HepG2 (cell line): Measurements from ENCODE around the gene SRP14. TPM values are rescaled to one million over a fixed set of nuclear protein-coding genes. Genes with fewer than 3 reads are reported as not detected.

Experiments used
- ATAD3A ChIP-seq: sonication (generic); formaldehyde crosslinking; IDR thresholded peaks from 2 replicates; pipeline ENCODE4 v1.4.0; 2020; ENCODE audit warnings: missing genetic modification reagents
- DMAP1 ChIP-seq: IDR thresholded peaks from 2 replicates; pipeline ENCODE4 v1.6.1; 2016
- E2F1 ChIP-seq: sonication (generic); formaldehyde crosslinking; IDR thresholded peaks from 2 replicates; pipeline ENCODE4 v1.5.0; 2020; ENCODE audit warnings: missing genetic modification reagents
- FOXK2 ChIP-seq: fragments of 450-650 bp; IDR thresholded peaks from 2 replicates; pipeline ENCODE4 v1.6.1; 2016
- HOXA5 ChIP-seq: sonication (generic); formaldehyde crosslinking; IDR thresholded peaks from 2 replicates; pipeline ENCODE4 v1.4.0; 2020; ENCODE audit warnings: missing genetic modification reagents
- KAT2B ChIP-seq: fragments of 150-350 bp; IDR thresholded peaks from 2 replicates; pipeline ENCODE4 v1.6.1; 2014; ENCODE audit warnings: low read depth, low read length, borderline replicate concordance
- NCOA5 ChIP-seq: sonication (generic); formaldehyde crosslinking; IDR thresholded peaks from 2 replicates; pipeline ENCODE4 v1.4.0; 2020; ENCODE audit warnings: missing genetic modification reagents
- NR2F6 ChIP-seq, 2 experiments: IDR thresholded peaks; 2 replicates each; pipeline ENCODE4 v1.6.1; 2016; ENCODE audit warnings: antibody characterized with exemption in 1 of 2, mild to moderate bottlenecking in 1 of 2
- PPARG ChIP-seq: conservative IDR thresholded peaks from 2 replicates; pipeline ENCODE4 v1.6.1; 2016; ENCODE audit warnings: missing biosample characterization, missing genetic modification reagents
- RXRB ChIP-seq: IDR thresholded peaks from 2 replicates; pipeline ENCODE4 v1.6.1; 2016; ENCODE audit warnings: borderline replicate concordance, missing genetic modification reagents, missing compliant biosample characterization
- TFDP1 ChIP-seq: IDR thresholded peaks from 2 replicates; pipeline ENCODE4 v1.6.1; 2016; ENCODE audit warnings: missing compliant biosample characterization, missing genetic modification reagents, borderline replicate concordance
- THAP11 ChIP-seq: IDR thresholded peaks from 2 replicates; pipeline ENCODE4 v1.6.1; 2016; ENCODE audit warnings: missing biosample characterization, missing genetic modification reagents
- THAP7 ChIP-seq: sonication (generic); formaldehyde crosslinking; IDR thresholded peaks from 2 replicates; pipeline ENCODE4 v1.8.1; 2023; ENCODE audit warnings: mild to moderate bottlenecking, missing genetic modification reagents
- ZC3H4 ChIP-seq: sonication (generic); formaldehyde crosslinking; IDR thresholded peaks from 2 replicates; pipeline ENCODE4 v1.4.0; 2020; ENCODE audit warnings: missing genetic modification reagents, borderline replicate concordance
- ZNF280D ChIP-seq: sonication (generic); formaldehyde crosslinking; IDR thresholded peaks from 2 replicates; pipeline ENCODE4 v1.5.1; 2020; ENCODE audit warnings: mild to moderate bottlenecking, missing genetic modification reagents
- ZNF335 ChIP-seq: sonication (generic); formaldehyde crosslinking; IDR thresholded peaks from 2 replicates; pipeline ENCODE4 v1.4.0; 2020; ENCODE audit warnings: missing genetic modification reagents
- ZNF546 ChIP-seq: sonication (generic); formaldehyde crosslinking; conservative IDR thresholded peaks from 2 replicates; pipeline ENCODE4 v1.8.1; 2023; ENCODE audit warnings: mild to moderate bottlenecking, missing genetic modification reagents
- ZNF761 ChIP-seq: sonication (generic); formaldehyde crosslinking; conservative IDR thresholded peaks from 2 replicates; pipeline ENCODE4 v1.4.0; 2020; ENCODE audit warnings: mild to moderate bottlenecking, missing genetic modification reagents
- ZUFSP ChIP-seq: sonication (generic); formaldehyde crosslinking; IDR thresholded peaks from 2 replicates; pipeline ENCODE4 v1.9.0; 2021; ENCODE audit warnings: missing genetic modification reagents, mild to moderate bottlenecking, borderline replicate concordance
- polyA plus RNA-seq, 8 experiments: library from polyadenylated mRNA; depleted of rRNA in 3 of 8; stranded (reverse) in 7 of 8; unstranded in 1 of 8; fragments of >200 nt; fragmentation: Illumina TruSeq in 4 of 8; extraction: Trizol in 4 of 8; gene quantifications; 2 replicates each; pipeline versions ENCODE4 v1.2.1 to v1.2.3, GENCODE V29; 2011 to 2016; ENCODE audit warnings: low read depth in 4 of 8, missing spikeins in 1 of 8, mixed read lengths in 1 of 8; ENCODE audit not compliant: insufficient read depth in 1 of 8
- total RNA-seq, 5 experiments: library from RNA; depleted of rRNA; stranded (reverse); fragments of >200 nt; fragmentation: Illumina TruSeq; extraction: Trizol; gene quantifications; 2 replicates each; pipeline ENCODE4 v1.2.3, GENCODE V29; 2016; ENCODE audit warnings: low read depth in 1 of 5

Gene SRP14
- total and polyA plus RNA-seq, 2 of the 13 experiments (the other 11 are each of a cell fraction or from before 2014, with no cell fraction given) = 208 to 356 TPM

- TF ChIP-seq RXRB (CRISPR knock-in tag) = peak; percentile 53
- peak; percentile 56; the same call in 1 of the 2 replicates for TF ChIP-seq ZNF546 (CRISPR knock-in tag)
- no peak for TF ChIP-seq ZUFSP
- peak; percentile 89; the same call in 1 of the 2 replicates for TF ChIP-seq ZNF761 (CRISPR knock-in tag)
- peak; percentile 81 for TF ChIP-seq ZNF280D (CRISPR knock-in tag)
- TF ChIP-seq FOXK2 = no peak
- TF ChIP-seq TFDP1 (CRISPR knock-in tag) = peak; percentile 57; the same call in 1 of the 2 replicates
- TF ChIP-seq E2F1 (CRISPR knock-in tag) = no peak
- TF ChIP-seq HOXA5 (CRISPR knock-in tag) = peak; percentile 60; the same call in 1 of the 2 replicates
- peak; percentile 66; the same call in 1 of the 2 replicates for TF ChIP-seq THAP7 (CRISPR knock-in tag)
- TF ChIP-seq PPARG (CRISPR knock-in tag) = no peak
- no peak; the same call in 1 of the 2 replicates for TF ChIP-seq ZC3H4 (CRISPR knock-in tag)
- TF ChIP-seq ATAD3A (CRISPR knock-in tag) = peak; percentile 87; the same call in 1 of the 2 replicates
- peak; percentile 74; the same call in 1 of the 2 replicates for TF ChIP-seq ZNF335
- no peak; the same call in 1 of the 2 replicates for TF ChIP-seq NR2F6 (IDR thresholded peaks at IDR 0.05)
- 0 out of 2 replicates have a peak, but pooled peaks have one; percentile 48 for TF ChIP-seq NR2F6 (CRISPR knock-in tag; IDR thresholded peaks at IDR 0.05)
- TF ChIP-seq NCOA5 (CRISPR knock-in tag) = no peak
- TF ChIP-seq DMAP1 (CRISPR knock-in tag) = peak; percentile 67
- TF ChIP-seq KAT2B = no peak
- TF ChIP-seq THAP11 (CRISPR knock-in tag) = peak; percentile 90
Observed at GRCh38 chr15:40038638-40039543, at the start of gene SRP14 (continued).
